ENCODE measurements around the gene ARHGEF26.

The ARHGEF26 gene

DNA sequence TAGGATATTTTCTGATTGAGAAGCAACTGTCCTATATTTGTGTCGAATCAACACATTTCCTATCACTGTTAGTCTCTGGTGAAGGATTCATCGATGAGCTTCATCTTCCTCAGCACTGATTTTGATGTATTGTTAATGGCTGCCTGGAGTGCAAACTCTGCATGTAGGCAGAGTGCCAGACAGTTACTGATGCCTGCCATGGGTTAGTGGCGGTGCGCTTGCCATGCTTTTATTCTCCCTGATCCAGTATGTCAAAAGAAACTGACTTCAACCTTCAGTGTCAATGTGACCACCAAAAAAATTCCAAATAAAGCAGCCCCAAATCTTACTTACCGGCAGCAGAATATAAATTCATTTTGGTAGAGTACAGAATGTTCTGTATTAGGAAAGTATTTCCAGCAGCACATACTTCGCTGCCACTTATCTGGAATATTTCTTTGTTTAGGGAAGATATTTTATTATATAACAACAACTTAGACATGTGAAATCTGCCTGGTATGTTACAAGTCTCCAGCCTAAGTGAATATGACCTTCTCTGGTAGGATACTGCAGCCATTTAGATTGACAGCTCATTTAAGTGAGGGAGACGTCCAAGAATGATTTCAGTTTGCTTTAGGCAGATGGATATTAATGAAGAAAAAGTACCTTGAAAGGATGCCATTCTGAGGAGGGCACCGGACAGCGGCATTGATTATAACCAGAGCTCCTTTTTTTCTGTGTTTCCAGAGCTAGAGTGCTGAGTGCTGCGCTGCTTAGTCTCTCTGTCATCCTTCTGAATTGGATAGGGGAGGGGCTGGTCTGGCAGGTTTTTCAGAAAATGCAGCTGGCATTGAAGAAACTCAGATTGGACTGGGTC, 59.9 kb downstream of the ARHGEF26 start:
- no peak overlapping the region for H3K4me3 ChIP-seq (replicated peaks; ENCODE audit: low read depth, low read length)
- DNase-seq (ENCODE audit: extremely low read depth, low read depth) = no peak
- TF ChIP-seq CTCF (IDR thresholded peaks at IDR 0.05; ENCODE audit: low read depth, low read length, missing control alignments) = no peak

- no peak overlapping the region for H3K4me3 ChIP-seq (replicated peaks; ENCODE audit: low read depth, low read length)
- no peak for DNase-seq (ENCODE audit: extremely low read depth, low read depth)
- TF ChIP-seq CTCF (IDR thresholded peaks at IDR 0.05; ENCODE audit: low read depth, low read length, missing control alignments) = no peak
Measured at GRCh38 chr3:154182322-154182922, 61.2 kb downstream of the ARHGEF26 start.

DNA sequence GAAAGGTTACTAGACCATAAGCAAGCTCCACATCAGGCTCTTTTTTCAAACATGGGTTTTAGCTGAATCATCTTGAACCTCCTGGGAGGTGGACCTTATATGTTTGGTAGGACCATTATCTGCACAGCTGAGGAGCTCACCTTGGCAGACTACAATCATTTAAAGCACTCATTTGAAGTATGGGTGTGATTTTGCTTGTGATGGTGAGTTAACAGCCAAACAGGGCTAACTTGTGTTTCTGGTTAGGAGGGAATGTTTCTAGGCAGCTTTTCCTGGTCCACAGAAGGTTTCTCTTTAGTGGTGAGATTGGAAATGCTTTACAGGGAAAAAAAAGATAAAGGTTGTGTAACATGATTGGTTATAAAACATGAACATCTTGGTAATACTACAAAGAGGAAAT, 61.8 kb downstream of the ARHGEF26 start:
- no peak for TF ChIP-seq CTCF (IDR thresholded peaks at IDR 0.05; ENCODE audit: low read depth, low read length, missing control alignments)
- H3K4me3 ChIP-seq (replicated peaks; ENCODE audit: low read depth, low read length) = no peak overlapping the region
- DNase-seq (ENCODE audit: extremely low read depth, low read depth) = no peak

GRCh38 chr3:154184582-154184981, 63.4 kb downstream of the ARHGEF26 start:
- no peak for DNase-seq (ENCODE audit: extremely low read depth, low read depth)
- no peak overlapping the region for H3K4me3 ChIP-seq (replicated peaks; ENCODE audit: low read depth, low read length)
- TF ChIP-seq CTCF (IDR thresholded peaks at IDR 0.05; ENCODE audit: low read depth, low read length, missing control alignments) = no peak

GRCh38 chr3:154188437-154188836, 67.2 kb downstream of the ARHGEF26 start:
- DNase-seq (ENCODE audit: extremely low read depth, low read depth) = no peak
- TF ChIP-seq CTCF (IDR thresholded peaks at IDR 0.05; ENCODE audit: low read depth, low read length, missing control alignments) = no peak
- H3K4me3 ChIP-seq (replicated peaks; ENCODE audit: low read depth, low read length) = no peak overlapping the region

DNA sequence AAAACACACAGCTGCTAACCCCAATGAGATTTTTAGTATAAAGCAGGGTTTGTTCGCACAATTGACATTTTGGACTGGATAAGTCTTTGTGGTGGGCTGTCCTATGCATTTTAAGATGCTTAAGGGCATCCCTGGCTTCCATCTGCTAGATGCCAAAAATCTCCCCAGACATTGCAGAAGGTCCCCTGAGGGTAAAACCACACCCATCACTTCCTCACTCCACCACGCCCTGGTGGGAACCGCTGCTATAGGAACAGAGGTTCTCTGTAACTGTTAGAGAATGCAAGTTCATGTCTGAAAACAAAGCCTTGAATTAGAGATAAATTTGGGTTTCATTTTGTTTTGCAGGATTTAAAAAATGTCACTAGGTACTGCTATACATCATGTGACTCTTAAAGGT, 67.7 kb downstream of the ARHGEF26 start:
- TF ChIP-seq CTCF (IDR thresholded peaks at IDR 0.05; ENCODE audit: low read depth, low read length, missing control alignments) = no peak
- no peak for DNase-seq (ENCODE audit: extremely low read depth, low read depth)
- no peak overlapping the region for H3K4me3 ChIP-seq (replicated peaks; ENCODE audit: low read depth, low read length)

All from HFF-Myc (cell line).